OCI-LY1 (cell line): ENCODE measurements around the gene PPIP5K2.

Experiments
- H2AFZ ChIP-seq: fragments of 200-600 bp; sonication (generic), shearing (Covaris generic); 2 replicates; pipeline ENCODE4 v1.6.0; 2014; ENCODE audit warnings: antibody characterized with exemption, mild to moderate bottlenecking, low read length
- H3F3A ChIP-seq: fragments of 200-600 bp; sonication (generic), shearing (Covaris generic); 2 replicates; pipeline ENCODE4 v1.6.0; 2014; ENCODE audit warnings: mild to moderate bottlenecking, antibody characterized with exemption, low read length, moderate library complexity; ENCODE audit not compliant: insufficient read depth
- H3K27ac ChIP-seq: fragments of 200-600 bp; sonication (generic); 2 replicates; pipeline ENCODE4 v1.5.1; 2014; ENCODE audit warnings: low read length, mixed run types, mild to moderate bottlenecking, low read depth; ENCODE audit not compliant: poor library complexity, severe bottlenecking
- H3K27me3 ChIP-seq: fragments of 200-600 bp; sonication (generic); 2 replicates; pipeline ENCODE4 v1.6.0; 2014; ENCODE audit warnings: antibody characterized with exemption, mild to moderate bottlenecking, low read length, moderate library complexity; ENCODE audit not compliant: insufficient read depth
- H3K36me3 ChIP-seq: fragments of 200-600 bp; sonication (generic); 2 replicates; pipeline ENCODE4 v1.6.1; 2014; ENCODE audit warnings: mild to moderate bottlenecking, antibody characterized with exemption, low read length, moderate library complexity, mixed read lengths; ENCODE audit not compliant: insufficient read depth
- H3K4me1 ChIP-seq: fragments of 200-600 bp; sonication (generic); 2 replicates; pipeline ENCODE4 v1.5.1; 2014; ENCODE audit warnings: mild to moderate bottlenecking, low read length, moderate library complexity; ENCODE audit not compliant: insufficient read depth, severe bottlenecking
- H3K4me2 ChIP-seq: fragments of 200-600 bp; sonication (generic), shearing (Covaris generic); 2 replicates; pipeline ENCODE4 v1.6.1; 2014; ENCODE audit warnings: low read length
- H3K4me3 ChIP-seq: fragments of 200-600 bp; sonication (generic); 2 replicates; pipeline ENCODE4 v1.5.1; 2014; ENCODE audit warnings: low read length, low read depth, mild to moderate bottlenecking, mixed read lengths; ENCODE audit not compliant: poor library complexity, severe bottlenecking
- H3K79me2 ChIP-seq: fragments of 200-600 bp; shearing (Covaris generic); 2 replicates; pipeline ENCODE4 v1.6.1; 2016; ENCODE audit warnings: mixed run types, low read length, mixed read lengths; ENCODE audit not compliant: insufficient read depth
- H3K9ac ChIP-seq: fragments of 200-600 bp; sonication (generic), shearing (Covaris generic); 2 replicates; pipeline ENCODE4 v1.6.1; 2014; ENCODE audit warnings: mild to moderate bottlenecking, low read length, mixed read lengths
- H3K9me2 ChIP-seq: fragments of 200-600 bp; sonication (generic), shearing (Covaris generic); 2 replicates; pipeline ENCODE4 v1.6.1; 2014; ENCODE audit warnings: low read depth, mild to moderate bottlenecking, low read length, mixed read lengths
- H3K9me3 ChIP-seq: fragments of 200-600 bp; shearing (Covaris generic); 2 replicates; pipeline ENCODE4 v1.6.1; 2014; ENCODE audit warnings: low read length, mixed read lengths
- H4K20me1 ChIP-seq: fragments of 200-600 bp; sonication (generic), shearing (Covaris generic); 2 replicates; pipeline ENCODE4 v1.6.0; 2016; ENCODE audit warnings: mild to moderate bottlenecking, low read length; ENCODE audit not compliant: insufficient read depth
- CTCF ChIP-seq: fragments of 200-600 bp; sonication (generic), shearing (Covaris generic); IDR thresholded peaks from 2 replicates; pipeline ENCODE4 v1.5.1; 2017; ENCODE audit warnings: mild to moderate bottlenecking, antibody characterized with exemption, low read length, moderate library complexity, mixed read lengths
- EZH2 ChIP-seq: fragments of 200-600 bp; sonication (generic), shearing (Covaris generic); IDR thresholded peaks from 2 replicates; pipeline ENCODE4 v1.8.0; 2017; ENCODE audit warnings: borderline replicate concordance, mixed run types, mild to moderate bottlenecking, antibody characterized with exemption, low read length, moderate library complexity, mixed read lengths

Gene PPIP5K2

DNA sequence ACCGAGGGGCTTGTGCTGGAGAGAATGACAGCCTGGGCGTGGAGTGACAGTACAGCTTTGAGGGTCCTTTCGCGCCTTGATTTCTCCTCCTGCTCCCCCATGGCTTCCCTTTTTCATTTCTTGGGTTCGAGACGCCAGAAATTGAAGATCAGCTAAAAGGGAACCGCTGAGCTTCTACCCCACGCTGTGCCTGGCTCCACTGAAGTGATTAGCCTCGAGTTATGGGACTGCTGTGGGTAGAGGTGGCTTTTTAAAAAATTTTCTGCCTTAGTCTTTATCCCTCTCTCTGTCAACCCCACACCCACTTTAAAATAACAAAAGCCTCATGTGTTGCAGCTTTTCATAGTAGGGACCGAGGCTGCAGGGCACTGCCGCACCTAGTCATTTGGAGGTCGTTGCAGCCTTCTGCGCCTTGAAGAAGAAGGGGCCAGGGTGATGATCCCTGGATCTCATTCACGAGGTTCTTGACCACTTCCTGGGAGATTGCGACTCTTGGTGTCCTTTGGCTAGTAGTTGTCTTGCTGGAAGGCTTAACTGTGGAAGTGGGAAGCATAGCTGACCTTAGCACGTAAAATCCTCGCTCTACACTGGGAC lies 603 bp downstream of the PPIP5K2 start:
- H3K4me1 ChIP-seq: peaks cover 38% of the 10 kb centered on the region

GRCh38 chr5:103122242-103122641 lies 2.1 kb downstream of the PPIP5K2 start:
- H3F3A ChIP-seq: no peaks in the 10 kb centered on the region
- no peaks in the 10 kb centered on the region for H3K27me3 ChIP-seq
- peaks cover 18% of the 10 kb centered on the region for H3K36me3 ChIP-seq
- peaks cover 80% of the 10 kb centered on the region for H3K79me2 ChIP-seq
- no peak overlapping the region for H2AFZ ChIP-seq
- H4K20me1 ChIP-seq: no peaks in the 10 kb centered on the region
- no peaks in the 10 kb centered on the region for H3K9me3 ChIP-seq
- peak overlapping the region; percentile 79; the same call in 1 of the 2 replicates for H3K9ac ChIP-seq
- H3K9me2 ChIP-seq: no peaks in the 10 kb centered on the region
- H3K4me1 ChIP-seq: peaks cover 38% of the 10 kb centered on the region
- TF ChIP-seq EZH2: no peak
- TF ChIP-seq CTCF: no peak
- H3K4me3 ChIP-seq: peak overlapping the region; percentile 78
- peak overlapping the region; percentile 67 for H3K4me2 ChIP-seq
- no peak overlapping the region for H3K27ac ChIP-seq

More for the DNA sequence above, 603 bp downstream of the PPIP5K2 start:
- H3K4me2 ChIP-seq: peak overlapping the region; percentile 67
- peaks cover 74% of the 10 kb centered on the region for H3K79me2 ChIP-seq
- H3K4me3 ChIP-seq: peak overlapping the region; percentile 78
- TF ChIP-seq EZH2: no peak
- no peak for TF ChIP-seq CTCF
- no peak overlapping the region for H2AFZ ChIP-seq
- H3K27me3 ChIP-seq: no peaks in the 10 kb centered on the region
- no peaks in the 10 kb centered on the region for H3K9me3 ChIP-seq
- no peaks in the 10 kb centered on the region for H3K9me2 ChIP-seq
- no peaks in the 10 kb centered on the region for H3F3A ChIP-seq
- peaks cover 18% of the 10 kb centered on the region for H3K36me3 ChIP-seq
- H3K27ac ChIP-seq: peak overlapping the region; percentile 96
- H3K9ac ChIP-seq: peak overlapping the region; percentile 79
- no peaks in the 10 kb centered on the region for H4K20me1 ChIP-seq

- Histone ChIP-seq H3K9me2 (no peaks in the 10 kb centered on the region), H3K9ac (no peak overlapping the region), H3K4me1 (peaks cover 18% of the 10 kb centered on the region), H3K4me2 (no peak overlapping the region), H3K4me3 (no peak overlapping the region), H3K27ac (no peak overlapping the region), H2AFZ (no peak overlapping the region), H3K9me3 (no peaks in the 10 kb centered on the region), H3K79me2 (peaks cover 84% of the 10 kb centered on the region), H3F3A (no peaks in the 10 kb centered on the region), H4K20me1 (no peaks in the 10 kb centered on the region), H3K36me3 (peaks cover 31% of the 10 kb centered on the region), H3K27me3 (no peaks in the 10 kb centered on the region)
- TF ChIP-seq EZH2: no peak
- TF ChIP-seq CTCF: no peak
These were observed 6.5 kb downstream of the PPIP5K2 start for GRCh38 chr5:103126557-103126956.
